Ramos (cell line): ENCODE measurements around the gene PRDM16.

Source experiments
- in situ Hi-C: fragments of 300-500 bp; cut with MboI; formaldehyde crosslinking; loops from one replicate; pipeline ENCODE4 v1.14.3; 2022; ENCODE audit warnings: low sequenced_read_pairs; ENCODE audit not compliant: unreplicated experiment

Gene PRDM16

GRCh38 chr1:3438661-3439180 lies 369.7 kb downstream of the PRDM16 start:
- in situ Hi-C loops, result no loop called here

- in situ Hi-C loops, result no loop called here
Measured at GRCh38 chr1:3439346-3440299, 370.6 kb downstream of the PRDM16 start.

- in situ Hi-C loops, result no loop called here
Measured at GRCh38 chr1:3440300-3440681, 371.3 kb downstream of the PRDM16 start.

- in situ Hi-C loops, result no loop called here
Measured at GRCh38 chr1:3440711-3441409, 371.9 kb downstream of the PRDM16 start.

- in situ Hi-C loops, result no loop called here
Measured at GRCh38 chr1:3441410-3441847, 372.4 kb downstream of the PRDM16 start.

- in situ Hi-C loops, result no loop called here
Measured at GRCh38 chr1:3441880-3442279, 372.9 kb downstream of the PRDM16 start.

GRCh38 chr1:3442331-3442730 lies 373.3 kb downstream of the PRDM16 start:
- in situ Hi-C loops, result no loop called here

- in situ Hi-C loops, result no loop called here
Measured at GRCh38 chr1:3442901-3443300, 373.9 kb downstream of the PRDM16 start.

- in situ Hi-C loops, result no loop called here
Measured at GRCh38 chr1:3443807-3444206, 374.8 kb downstream of the PRDM16 start.

- in situ Hi-C loops, result no loop called here
Measured at GRCh38 chr1:3444298-3444697, 375.3 kb downstream of the PRDM16 start.

- in situ Hi-C loops, result no loop called here
Measured at GRCh38 chr1:3444736-3445135, 375.7 kb downstream of the PRDM16 start.

GRCh38 chr1:3450202-3450863 lies 381.3 kb downstream of the PRDM16 start:
- in situ Hi-C loops, result no loop called here

- in situ Hi-C loops, result no loop called here
Measured at GRCh38 chr1:3450983-3451382, 382.0 kb downstream of the PRDM16 start.

GRCh38 chr1:3451994-3452865 lies 383.2 kb downstream of the PRDM16 start:
- in situ Hi-C loops, result no loop called here

GRCh38 chr1:3452866-3453175 lies 383.8 kb downstream of the PRDM16 start:
- in situ Hi-C loops, result no loop called here

GRCh38 chr1:3453203-3453761 lies 384.3 kb downstream of the PRDM16 start:
- in situ Hi-C loops, result no loop called here

GRCh38 chr1:3453891-3454810 lies 385.1 kb downstream of the PRDM16 start, which contains the start of gene ARHGEF16:
TSS of gene ARHGEF16 (plus strand) at chr1:3454665. CDS start at chr1:3463085, 8,420 bp downstream.
- in situ Hi-C loops, result no loop called here

- in situ Hi-C loops, result no loop called here
Measured at GRCh38 chr1:3454811-3455618, 386.0 kb downstream of the PRDM16 start.
